Astrocyte of the cerebellum (primary cell): ENCODE measurements around the gene PCARE.

ENCODE experiments used
- DNase-seq: peaks from one replicate; pipeline ENCODE4 v3.0.0-alpha.2; 2011; ENCODE audit warnings: low read depth
- H3K4me3 ChIP-seq: 2 replicates; pipeline ENCODE4 v1.5.1; 2011; ENCODE audit warnings: mild to moderate bottlenecking, low read depth, low read length, moderate library complexity
- in situ Hi-C: cut with HindIII; loops from 2 replicates; pipeline ENCODE4 v1.10.0; 2017; ENCODE audit warnings: low sequenced_read_pairs
- TF ChIP-seq, protein P1 (sequence below): IDR thresholded peaks from 2 replicates; pipeline ENCODE4 v1.5.1; 2012; ENCODE audit warnings: low read length, low read depth, moderate library complexity, mild to moderate bottlenecking; ENCODE audit errors: missing control alignments

Gene PCARE

DNA sequence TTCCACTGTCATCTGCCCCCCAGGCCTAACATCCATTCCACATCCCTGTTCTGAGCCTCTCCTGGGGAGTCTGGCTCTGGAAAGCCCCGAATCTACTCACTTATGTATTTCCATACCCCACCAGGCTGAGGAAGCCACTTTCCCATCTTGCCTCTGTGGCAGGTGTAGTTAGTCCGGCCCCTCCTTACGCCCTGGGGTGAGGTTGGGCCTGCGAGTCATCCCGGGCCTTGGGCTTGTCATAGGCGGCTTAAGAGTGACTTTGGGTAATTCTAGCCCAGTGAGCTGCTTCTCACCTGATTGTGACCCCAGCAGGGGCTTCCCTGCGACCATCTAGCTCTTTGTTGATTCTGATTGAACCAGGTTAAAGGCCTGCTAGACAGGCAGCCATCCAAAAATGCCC, 21.1 kb downstream of the PCARE start:
- DNase-seq: no peak
- TF ChIP-seq, protein P1, sequence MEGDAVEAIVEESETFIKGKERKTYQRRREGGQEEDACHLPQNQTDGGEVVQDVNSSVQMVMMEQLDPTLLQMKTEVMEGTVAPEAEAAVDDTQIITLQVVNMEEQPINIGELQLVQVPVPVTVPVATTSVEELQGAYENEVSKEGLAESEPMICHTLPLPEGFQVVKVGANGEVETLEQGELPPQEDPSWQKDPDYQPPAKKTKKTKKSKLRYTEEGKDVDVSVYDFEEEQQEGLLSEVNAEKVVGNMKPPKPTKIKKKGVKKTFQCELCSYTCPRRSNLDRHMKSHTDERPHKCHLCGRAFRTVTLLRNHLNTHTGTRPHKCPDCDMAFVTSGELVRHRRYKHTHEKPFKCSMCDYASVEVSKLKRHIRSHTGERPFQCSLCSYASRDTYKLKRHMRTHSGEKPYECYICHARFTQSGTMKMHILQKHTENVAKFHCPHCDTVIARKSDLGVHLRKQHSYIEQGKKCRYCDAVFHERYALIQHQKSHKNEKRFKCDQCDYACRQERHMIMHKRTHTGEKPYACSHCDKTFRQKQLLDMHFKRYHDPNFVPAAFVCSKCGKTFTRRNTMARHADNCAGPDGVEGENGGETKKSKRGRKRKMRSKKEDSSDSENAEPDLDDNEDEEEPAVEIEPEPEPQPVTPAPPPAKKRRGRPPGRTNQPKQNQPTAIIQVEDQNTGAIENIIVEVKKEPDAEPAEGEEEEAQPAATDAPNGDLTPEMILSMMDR: no peak
- no peak overlapping the region for H3K4me3 ChIP-seq
- in situ Hi-C loops: no loop called here

DNA sequence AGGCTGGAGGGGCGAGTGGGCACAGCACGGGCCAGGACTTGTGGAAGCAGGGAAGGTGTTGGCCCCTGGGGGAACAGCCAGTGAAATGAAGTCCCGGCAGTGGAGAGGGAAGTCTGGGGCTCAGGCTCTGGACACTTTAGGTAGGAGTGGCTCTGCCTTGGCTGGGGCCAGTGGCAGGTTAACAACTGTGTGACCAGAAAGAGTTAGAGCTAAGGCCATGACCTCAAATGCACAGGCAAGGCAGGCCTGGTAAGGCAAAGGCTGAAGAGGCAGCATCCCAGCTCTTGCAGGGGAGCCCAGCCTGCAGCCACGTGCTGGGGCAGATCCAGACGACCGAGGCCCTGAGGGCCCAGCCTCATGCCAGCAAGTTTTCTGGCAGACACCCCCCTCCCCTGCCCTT, 21.5 kb downstream of the PCARE start:
- in situ Hi-C loops: no loop called here
- no peak for DNase-seq
- TF ChIP-seq, protein P1: no peak
- H3K4me3 ChIP-seq: no peak overlapping the region

DNA sequence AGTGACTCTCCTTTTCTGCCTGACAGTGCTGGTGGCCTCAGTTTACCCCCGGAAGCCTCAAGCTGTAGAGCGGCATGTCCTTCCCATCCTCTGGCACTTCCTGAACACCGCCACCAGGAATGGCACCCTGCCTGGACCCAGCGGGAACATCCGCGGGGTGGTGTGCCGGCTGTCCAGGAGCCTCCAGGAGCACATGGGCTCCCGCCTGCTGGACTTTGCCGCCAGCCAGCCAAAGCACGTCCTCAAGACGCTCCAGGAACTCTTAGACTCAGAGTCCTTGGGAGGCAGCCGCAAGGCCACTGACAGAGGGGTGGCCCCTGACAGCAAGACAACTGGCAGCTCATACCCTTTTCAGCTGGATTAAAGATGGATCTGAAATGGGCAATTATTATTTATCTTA, 22.6 kb downstream of the PCARE start:
- in situ Hi-C loops: no loop called here
- H3K4me3 ChIP-seq: no peak overlapping the region

DNA sequence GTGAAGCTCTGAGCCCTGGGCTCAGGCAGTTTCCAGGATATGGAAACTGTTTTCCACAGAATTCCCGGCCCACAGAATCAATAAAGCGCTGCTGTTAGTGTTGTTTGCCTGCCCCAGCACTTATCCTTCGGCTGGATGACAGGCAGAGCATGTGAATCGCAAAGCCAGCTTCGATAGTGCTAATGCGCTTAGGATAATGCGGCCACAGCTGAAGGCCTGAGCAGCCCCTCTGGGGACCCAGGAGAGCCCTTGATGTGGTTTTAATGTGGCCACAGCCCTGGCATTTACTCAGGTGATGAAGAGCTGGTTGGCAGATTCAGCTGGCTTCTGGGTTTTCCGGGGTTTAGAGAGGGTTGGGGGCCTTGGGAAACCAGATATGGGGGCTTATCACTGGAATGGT, 23.7 kb downstream of the PCARE start:
- in situ Hi-C loops: no loop called here
- no peak overlapping the region for H3K4me3 ChIP-seq
- DNase-seq: no peak
- TF ChIP-seq, protein P1: no peak

More for the DNA sequence above, 22.6 kb downstream of the PCARE start:
- TF ChIP-seq, protein P1: no peak
- DNase-seq: no peak

DNA sequence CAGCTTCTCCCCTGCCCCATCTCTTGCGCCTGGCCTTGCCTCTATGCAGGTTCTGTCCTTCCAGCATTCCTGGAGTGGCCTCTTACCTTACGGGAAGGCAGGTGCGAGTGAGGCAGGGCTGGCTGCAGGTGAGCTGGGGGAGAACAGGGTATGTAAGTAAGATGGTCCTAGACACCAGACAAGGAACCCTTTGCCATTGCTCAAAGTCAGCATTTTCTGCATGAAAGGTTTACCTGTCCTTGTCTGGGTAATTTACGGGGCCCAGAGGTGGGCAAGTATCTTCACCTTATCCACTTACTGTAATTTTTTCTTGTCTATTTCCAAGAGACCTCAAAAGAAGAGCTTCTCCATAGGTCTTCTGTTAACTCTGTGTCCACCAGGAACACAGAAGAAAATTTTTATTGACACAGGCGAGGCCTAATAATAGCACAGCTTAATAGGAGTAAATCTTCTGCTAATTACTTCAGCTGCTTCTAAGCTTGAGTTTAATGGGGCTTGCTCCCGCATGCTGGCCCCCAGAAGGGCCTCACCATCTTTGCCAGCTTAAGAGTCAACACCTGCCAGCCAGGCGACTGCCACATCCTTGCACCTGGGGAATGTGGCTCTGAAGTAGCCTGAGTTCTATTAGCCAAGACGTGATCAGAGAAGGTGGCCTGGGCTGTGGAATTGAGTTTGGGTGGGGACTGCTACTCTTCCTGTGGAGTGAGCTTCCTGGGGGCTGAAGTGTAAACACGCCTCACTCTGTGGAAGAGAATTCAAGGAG, 27.1 kb downstream of the PCARE start:
- in situ Hi-C loops: no loop called here
- TF ChIP-seq, protein P1: no peak
- no peak overlapping the region for H3K4me3 ChIP-seq
- DNase-seq: no peak

DNA sequence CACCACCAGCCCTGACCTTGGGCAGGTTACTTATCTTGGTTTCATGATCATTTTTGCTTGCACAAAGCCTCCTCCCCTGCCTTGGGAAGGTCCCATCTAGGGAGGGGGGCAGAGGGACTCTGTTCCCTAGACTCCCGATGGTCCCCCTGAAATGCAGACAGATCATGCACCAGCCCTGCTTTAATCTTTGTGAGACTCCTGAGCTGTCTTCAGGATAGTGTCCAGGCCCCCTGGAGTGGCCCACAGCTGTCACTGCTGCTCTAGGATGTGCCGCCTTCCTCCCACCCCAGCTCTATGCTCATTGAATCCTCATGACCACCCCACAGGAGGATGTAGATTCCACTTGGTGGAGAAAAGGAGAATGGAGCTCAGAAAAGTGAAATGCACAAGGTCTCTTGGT, 28.0 kb downstream of the PCARE start:
- in situ Hi-C loops: no loop called here
- no peak for DNase-seq
- TF ChIP-seq, protein P1: no peak
- no peak overlapping the region for H3K4me3 ChIP-seq
